ENCODE data around the gene SIT1. TPM values are rescaled to one million over a fixed set of nuclear protein-coding genes. Genes with fewer than 3 reads are reported as not detected.

Gene SIT1
- polyA plus RNA-seq, 1 experiment: not detected

DNA sequence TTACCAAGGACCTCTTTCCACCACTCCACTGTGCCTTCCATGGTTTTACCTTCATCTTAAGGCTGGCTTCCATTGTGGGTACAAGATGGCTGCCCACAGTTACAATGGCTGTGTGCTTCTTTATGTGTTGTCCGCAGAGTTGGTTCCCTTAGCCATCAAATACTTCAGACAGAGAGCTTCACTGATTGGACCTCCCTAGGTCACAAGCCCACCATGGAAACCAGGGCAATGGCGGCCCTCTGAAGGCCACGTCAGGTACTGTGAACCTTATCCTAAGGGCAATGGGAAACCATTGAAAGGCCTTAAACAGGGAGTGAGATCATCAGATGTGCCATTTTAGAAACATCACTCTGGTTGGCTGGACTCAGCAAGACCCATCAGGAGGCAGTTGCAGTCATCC is 17.2 kb upstream of the SIT1 start:
- H3K27me3 ChIP-seq (ENCODE audit: control insufficient read depth, insufficient read depth, low read length): no peaks in the 10 kb centered on the region
- ChIA-PET CTCF (no interaction called here), POLR2A (no interaction called here)
- no peaks in the 10 kb centered on the region for H3K36me3 ChIP-seq (ENCODE audit: control insufficient read depth, insufficient read depth, low read length)
- no peak overlapping the region for H3K4me3 ChIP-seq (ENCODE audit: low read depth, low read length)
- no peak for TF ChIP-seq CTCF (IDR thresholded peaks at IDR 0.05; ENCODE audit: insufficient read depth, low read depth, low read length)
- DNase-seq (ENCODE audit: low read depth): no peak

DNA sequence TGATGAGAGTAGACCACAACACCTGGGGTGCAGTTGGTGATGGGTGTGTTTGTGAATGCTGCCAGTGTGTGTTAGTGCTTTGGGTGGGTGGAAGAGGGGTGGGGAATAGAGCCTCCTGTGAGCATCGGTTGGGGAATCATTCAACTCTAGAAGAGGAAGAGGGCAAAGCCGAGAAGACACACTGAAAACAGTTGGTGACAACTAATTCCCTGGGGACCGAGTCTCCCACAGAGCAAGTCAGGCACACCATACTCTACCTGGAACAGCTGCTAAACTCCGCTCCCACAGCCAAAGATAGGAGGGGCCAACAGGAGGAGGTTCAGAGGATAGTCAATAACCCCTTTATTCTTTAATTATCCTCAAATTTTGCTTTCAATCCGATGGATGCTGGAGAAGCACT is 15.8 kb upstream of the SIT1 start:
- CTCF ChIA-PET: interaction anchor here (0.7 to 6.4 kb wide), 3 partner anchors 9 to 66 kb away, joined by 3 to 63 read pairs (median 5); partner anchors contain the start of genes CREB3 and TLN1
- DNase-seq (ENCODE audit: low read depth): no peak
- Histone ChIP-seq H3K4me3 (ENCODE audit: low read depth, low read length) (no peak overlapping the region), H3K27me3 (ENCODE audit: control insufficient read depth, insufficient read depth, low read length) (no peaks in the 10 kb centered on the region), H3K36me3 (ENCODE audit: control insufficient read depth, insufficient read depth, low read length) (no peaks in the 10 kb centered on the region)
- POLR2A ChIA-PET: no interaction called here
- no peak for TF ChIP-seq CTCF (IDR thresholded peaks at IDR 0.05; ENCODE audit: insufficient read depth, low read depth, low read length)

DNA sequence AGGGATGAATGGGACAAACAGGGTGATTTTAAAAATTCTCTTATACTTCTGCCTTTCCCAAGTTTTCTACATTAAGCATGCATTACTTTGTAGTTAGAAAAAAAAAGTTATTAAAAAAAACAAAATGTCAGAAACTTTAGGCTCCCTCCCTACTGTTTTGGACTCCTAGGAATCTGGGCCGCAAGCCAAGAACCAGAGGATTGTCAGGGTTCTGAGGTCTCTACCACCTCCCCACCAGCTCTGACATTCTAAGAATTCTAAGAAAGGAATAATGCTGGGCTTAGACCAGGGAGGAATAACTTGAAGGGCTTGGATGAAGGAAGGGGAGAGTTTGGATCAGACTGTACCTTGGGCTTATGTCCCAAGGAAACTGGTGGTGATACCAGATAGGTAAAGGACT is 15.3 kb upstream of the SIT1 start:
- ChIA-PET POLR2A (interaction anchor here (0.7 kb wide), 1 partner anchor 22 kb away, joined by 3 read pairs; no protein-coding TSS in a partner anchor), CTCF (interaction anchor here (0.6 to 6.4 kb wide), 6 partner anchors 7 to 66 kb away, joined by 3 to 63 read pairs (median 4); partner anchors contain the start of genes CA9, CREB3 and TLN1)
- no peak overlapping the region for H3K4me3 ChIP-seq (ENCODE audit: low read depth, low read length)
- H3K27me3 ChIP-seq (ENCODE audit: control insufficient read depth, insufficient read depth, low read length): no peaks in the 10 kb centered on the region
- no peaks in the 10 kb centered on the region for H3K36me3 ChIP-seq (ENCODE audit: control insufficient read depth, insufficient read depth, low read length)
- no peak for DNase-seq (ENCODE audit: low read depth)
- TF ChIP-seq CTCF (IDR thresholded peaks at IDR 0.05; ENCODE audit: insufficient read depth, low read depth, low read length): no peak

DNA sequence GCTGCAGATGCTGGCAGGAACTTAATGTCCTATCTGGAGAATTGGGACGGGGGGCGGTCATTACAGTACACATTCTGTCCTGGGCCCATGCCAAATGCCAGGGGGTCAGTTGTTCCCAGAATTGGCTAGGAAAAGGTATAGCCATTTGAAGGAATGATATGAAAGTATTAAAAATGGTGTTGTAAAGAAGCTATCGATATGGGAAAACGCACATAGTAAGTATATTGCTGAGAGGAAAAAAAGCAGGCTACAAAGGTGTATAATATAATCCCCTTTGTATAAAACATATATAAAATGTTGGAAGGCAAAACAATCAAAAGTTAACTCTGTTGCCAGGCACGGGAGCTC is 14.7 kb upstream of the SIT1 start:
- DNase-seq (ENCODE audit: low read depth): no peak
- peak overlapping the region; percentile 59 for H3K4me3 ChIP-seq (ENCODE audit: low read depth, low read length)
- ChIA-PET CTCF (interaction anchor here (0.6 to 6.4 kb wide), 7 partner anchors 8 to 64 kb away, joined by 3 to 63 read pairs (median 6); partner anchors contain the start of gene CA9), POLR2A (interaction anchor here (0.7 kb wide), 1 partner anchor 23 kb away, joined by 3 read pairs; no protein-coding TSS in a partner anchor)
- no peaks in the 10 kb centered on the region for H3K27me3 ChIP-seq (ENCODE audit: control insufficient read depth, insufficient read depth, low read length)
- no peaks in the 10 kb centered on the region for H3K36me3 ChIP-seq (ENCODE audit: control insufficient read depth, insufficient read depth, low read length)
- TF ChIP-seq CTCF (IDR thresholded peaks at IDR 0.05; ENCODE audit: insufficient read depth, low read depth, low read length): no peak

- POLR2A ChIA-PET: interaction anchor here (0.5 to 0.7 kb wide), 2 partner anchors 21 to 597 kb away, joined by 3 read pairs; no protein-coding TSS in a partner anchor
- no peak for DNase-seq (ENCODE audit: low read depth)
- Histone ChIP-seq H3K36me3 (ENCODE audit: control insufficient read depth, insufficient read depth, low read length) (peaks cover 3% of the 10 kb centered on the region), H3K27me3 (ENCODE audit: control insufficient read depth, insufficient read depth, low read length) (no peaks in the 10 kb centered on the region), H3K4me3 (ENCODE audit: low read depth, low read length) (peak within 1 kb of the TSS; percentile 59)
- CTCF ChIA-PET: interaction anchor here (0.8 to 6.4 kb wide), 13 partner anchors 8 to 126 kb away, joined by 3 to 63 read pairs (median 5); partner anchors contain the start of genes CA9 and TLN1
- TF ChIP-seq CTCF (IDR thresholded peaks at IDR 0.05; ENCODE audit: insufficient read depth, low read depth, low read length): peak; percentile 41
These were observed 14.1 kb upstream of the SIT1 start, which contains the start of gene ARHGEF39 for GRCh38 chr9:35664531-35665470. ARHGEF39 (minus strand) TSS chr9:35665195; CDS start chr9:35665169, 26 bp downstream.
